ENCODE data around the gene ACOXL.

The ACOXL gene

GRCh38 chr2:110744429-110744828 is 12.1 kb downstream of the ACOXL start:
- no peak overlapping the region for H3K4me3 ChIP-seq (ENCODE audit: low read depth, low read length)
- H3K4me1 ChIP-seq (ENCODE audit: control insufficient read depth, insufficient read depth, low read length), result peaks cover 9% of the 10 kb centered on the region
- no peaks in the 10 kb centered on the region for H3K9me3 ChIP-seq (ENCODE audit: control insufficient read depth, insufficient read depth, low read depth, low read length)
- H3K27ac ChIP-seq (ENCODE audit: extremely low read depth, low read depth, low read length), result no peak overlapping the region
- no peak for TF ChIP-seq ZNF239 (tag by site-specific recombination; IDR thresholded peaks at IDR 0.05)
- no peak for TF ChIP-seq ZNF639 (tag by site-specific recombination; IDR thresholded peaks at IDR 0.05)
- TF ChIP-seq ZNF544 (tag by site-specific recombination; IDR thresholded peaks at IDR 0.05), result no peak
- no peak for TF ChIP-seq ZNF830 (tag by site-specific recombination; IDR thresholded peaks at IDR 0.05; ENCODE audit: low read depth)
- no peak for TF ChIP-seq ZNF580 (tag by site-specific recombination; IDR thresholded peaks at IDR 0.05)
- TF ChIP-seq, protein P1, sequence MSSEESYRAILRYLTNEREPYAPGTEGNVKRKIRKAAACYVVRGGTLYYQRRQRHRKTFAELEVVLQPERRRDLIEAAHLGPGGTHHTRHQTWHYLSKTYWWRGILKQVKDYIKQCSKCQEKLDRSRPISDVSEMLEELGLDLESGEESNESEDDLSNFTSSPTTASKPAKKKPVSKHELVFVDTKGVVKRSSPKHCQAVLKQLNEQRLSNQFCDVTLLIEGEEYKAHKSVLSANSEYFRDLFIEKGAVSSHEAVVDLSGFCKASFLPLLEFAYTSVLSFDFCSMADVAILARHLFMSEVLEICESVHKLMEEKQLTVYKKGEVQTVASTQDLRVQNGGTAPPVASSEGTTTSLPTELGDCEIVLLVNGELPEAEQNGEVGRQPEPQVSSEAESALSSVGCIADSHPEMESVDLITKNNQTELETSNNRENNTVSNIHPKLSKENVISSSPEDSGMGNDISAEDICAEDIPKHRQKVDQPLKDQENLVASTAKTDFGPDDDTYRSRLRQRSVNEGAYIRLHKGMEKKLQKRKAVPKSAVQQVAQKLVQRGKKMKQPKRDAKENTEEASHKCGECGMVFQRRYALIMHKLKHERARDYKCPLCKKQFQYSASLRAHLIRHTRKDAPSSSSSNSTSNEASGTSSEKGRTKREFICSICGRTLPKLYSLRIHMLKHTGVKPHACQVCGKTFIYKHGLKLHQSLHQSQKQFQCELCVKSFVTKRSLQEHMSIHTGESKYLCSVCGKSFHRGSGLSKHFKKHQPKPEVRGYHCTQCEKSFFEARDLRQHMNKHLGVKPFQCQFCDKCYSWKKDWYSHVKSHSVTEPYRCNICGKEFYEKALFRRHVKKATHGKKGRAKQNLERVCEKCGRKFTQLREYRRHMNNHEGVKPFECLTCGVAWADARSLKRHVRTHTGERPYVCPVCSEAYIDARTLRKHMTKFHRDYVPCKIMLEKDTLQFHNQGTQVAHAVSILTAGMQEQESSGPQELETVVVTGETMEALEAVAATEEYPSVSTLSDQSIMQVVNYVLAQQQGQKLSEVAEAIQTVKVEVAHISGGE (tag by site-specific recombination; conservative IDR thresholded peaks at IDR 0.05; ENCODE audit: low read depth), result no peak
- CTCF ChIA-PET, result interaction anchor here (0.7 to 3.8 kb wide), 2 partner anchors 11 to 36 kb away, joined by 3 to 16 read pairs; no protein-coding TSS in a partner anchor
- POLR2A ChIA-PET, result interaction anchor here (0.9 kb wide), 1 partner anchor 67 kb away, joined by 4 read pairs; the partner anchor contains the start of gene BUB1
- H3K36me3 ChIP-seq (ENCODE audit: control insufficient read depth in 2 of 2, insufficient read depth in 1 of 2, low read length in 2 of 2), result no peaks in the 10 kb centered on the region

GRCh38 chr2:110745048-110745447 is 12.7 kb downstream of the ACOXL start:
- no peaks in the 10 kb centered on the region for H3K36me3 ChIP-seq (ENCODE audit: control insufficient read depth in 2 of 2, insufficient read depth in 1 of 2, low read length in 2 of 2)
- ChIA-PET POLR2A (interaction anchor here (0.9 kb wide), 1 partner anchor 67 kb away, joined by 4 read pairs; the partner anchor contains the start of gene BUB1), CTCF (interaction anchor here (0.7 to 3.8 kb wide), 2 partner anchors 10 to 35 kb away, joined by 3 to 16 read pairs; no protein-coding TSS in a partner anchor)
- H3K4me3 ChIP-seq (ENCODE audit: low read depth, low read length), result no peak overlapping the region
- no peak overlapping the region for H3K27ac ChIP-seq (ENCODE audit: extremely low read depth, low read depth, low read length)
- no peaks in the 10 kb centered on the region for H3K9me3 ChIP-seq (ENCODE audit: control insufficient read depth, insufficient read depth, low read depth, low read length)
- H3K4me1 ChIP-seq (ENCODE audit: control insufficient read depth, insufficient read depth, low read length), result peaks cover 9% of the 10 kb centered on the region
- TF ChIP-seq SP3 (tag by site-specific recombination; IDR thresholded peaks at IDR 0.05) (no peak), ZNF280D (tag by site-specific recombination; IDR thresholded peaks at IDR 0.05) (no peak)

- H3K4me3 ChIP-seq (ENCODE audit: low read depth, low read length), result no peak overlapping the region
- no peaks in the 10 kb centered on the region for H3K9me3 ChIP-seq (ENCODE audit: control insufficient read depth, insufficient read depth, low read depth, low read length)
- POLR2A ChIA-PET, result interaction anchor here (0.8 kb wide), 1 partner anchor 69 kb away, joined by 3 read pairs; the partner anchor contains the start of gene BUB1
- H3K27ac ChIP-seq (ENCODE audit: extremely low read depth, low read depth, low read length), result no peak overlapping the region
- H3K36me3 ChIP-seq (ENCODE audit: control insufficient read depth in 2 of 2, insufficient read depth in 1 of 2, low read length in 2 of 2), result no peaks in the 10 kb centered on the region
- H3K4me1 ChIP-seq (ENCODE audit: control insufficient read depth, insufficient read depth, low read length), result peaks cover 3% of the 10 kb centered on the region; the same call in 1 of the 2 replicates
- CTCF ChIA-PET, result interaction anchor here (0.8 to 3.8 kb wide), 2 partner anchors 8 to 10 kb away, joined by 4 to 16 read pairs; no protein-coding TSS in a partner anchor
- no peak for TF ChIP-seq ZNF548 (tag by site-specific recombination; IDR thresholded peaks at IDR 0.05)
- TF ChIP-seq ZNF112 (tag by site-specific recombination; IDR thresholded peaks at IDR 0.05), result no peak
- no peak for TF ChIP-seq ZNF501 (tag by site-specific recombination; IDR thresholded peaks at IDR 0.05)
- no peak for TF ChIP-seq CTCF (tag by site-specific recombination; IDR thresholded peaks at IDR 0.05)
- no peak for TF ChIP-seq ZNF621 (tag by site-specific recombination; IDR thresholded peaks at IDR 0.05)
- TF ChIP-seq ZNF610 (tag by site-specific recombination; IDR thresholded peaks at IDR 0.05; ENCODE audit: borderline replicate concordance), result no peak
- no peak for TF ChIP-seq ZNF214 (tag by site-specific recombination; IDR thresholded peaks at IDR 0.05; ENCODE audit: borderline replicate concordance)
- no peak for TF ChIP-seq ZSCAN4 (tag by site-specific recombination; IDR thresholded peaks at IDR 0.05)
Measured at GRCh38 chr2:110746586-110747521, 14.5 kb downstream of the ACOXL start.

Data from HEK293 (cell line).